HK-2 (cell line): Measurements from ENCODE around the gene UBASH3B.
"Not testable (repeated sequence)": the region's sequence is repeated elsewhere in the genome, so short reads cannot be mapped to it uniquely, and the experiment has no call there.

Experiments
- DNase-seq: peaks from one replicate; pipeline ENCODE4 v3.0.0-alpha.2; 2018; ENCODE audit not compliant: unreplicated experiment

Gene UBASH3B

GRCh38 chr11:122655527-122656072, at the start of gene UBASH3B:
TSS of gene UBASH3B (plus strand) at chr11:122655722. CDS start at chr11:122656050, 328 bp downstream.
- peak; percentile 80 for DNase-seq

- not testable (repeated sequence) for DNase-seq
Observed at GRCh38 chr11:122607162-122607561, 48.4 kb upstream of the UBASH3B start.

- no peak for DNase-seq
Observed at GRCh38 chr11:122612123-122612824, 43.2 kb upstream of the UBASH3B start.

- DNase-seq = no peak
Observed at GRCh38 chr11:122616718-122617117, 38.8 kb upstream of the UBASH3B start.

GRCh38 chr11:122617297-122617696, 38.2 kb upstream of the UBASH3B start:
- DNase-seq = no peak

- peak; percentile 21 for DNase-seq
Observed at GRCh38 chr11:122617926-122618325, 37.6 kb upstream of the UBASH3B start.

- no peak for DNase-seq
Observed at GRCh38 chr11:122618927-122619326, 36.6 kb upstream of the UBASH3B start.

GRCh38 chr11:122619757-122620156, 35.8 kb upstream of the UBASH3B start:
- DNase-seq = no peak

- not testable (repeated sequence) for DNase-seq
Observed at GRCh38 chr11:122625501-122625900, 30.0 kb upstream of the UBASH3B start.

GRCh38 chr11:122625976-122626665, 29.4 kb upstream of the UBASH3B start:
- no peak for DNase-seq

GRCh38 chr11:122627745-122628144, 27.8 kb upstream of the UBASH3B start:
- DNase-seq = no peak

- DNase-seq = peak; percentile 53
Observed at GRCh38 chr11:122628810-122629555, 26.5 kb upstream of the UBASH3B start.

- no peak for DNase-seq
Observed at GRCh38 chr11:122632181-122632824, 23.2 kb upstream of the UBASH3B start.

GRCh38 chr11:122633219-122633829, 22.2 kb upstream of the UBASH3B start:
- no peak for DNase-seq

- DNase-seq = no peak
Observed at GRCh38 chr11:122634501-122634900, 21.0 kb upstream of the UBASH3B start.

- no peak for DNase-seq
Observed at GRCh38 chr11:122637541-122637940, 18.0 kb upstream of the UBASH3B start.

GRCh38 chr11:122642472-122642922, 13.0 kb upstream of the UBASH3B start:
- peak; percentile 70 for DNase-seq

- peak; percentile 45 for DNase-seq
Observed at GRCh38 chr11:122642971-122643370, 12.6 kb upstream of the UBASH3B start.

GRCh38 chr11:122645847-122646246, 9.7 kb upstream of the UBASH3B start:
- no peak for DNase-seq

GRCh38 chr11:122646549-122647340, 8.8 kb upstream of the UBASH3B start:
- no peak for DNase-seq
